Measurements from ENCODE around the gene GRIFIN.
A peak's percentile ranks its signal among the peaks of the same experiment; 100 is the strongest.

Gene GRIFIN

GRCh38 chr7:2476298-2476697, at the start of gene GRIFIN:
Gene GRIFIN (minus strand): TSS chr7:2476398. CDS start chr7:2476383, 15 bp downstream.
- DNase-seq: no peak

- DNase-seq: no peak
These were observed 48.8 kb upstream of the GRIFIN start for GRCh38 chr7:2524808-2525657.

GRCh38 chr7:2523941-2524807, 48.0 kb upstream of the GRIFIN start:
- no peak for DNase-seq

- DNase-seq: no peak
These were observed 47.3 kb upstream of the GRIFIN start for GRCh38 chr7:2523461-2523936.

GRCh38 chr7:2522780-2523433, 46.7 kb upstream of the GRIFIN start:
- DNase-seq: no peak

- DNase-seq: peak; percentile 77
These were observed 45.9 kb upstream of the GRIFIN start for GRCh38 chr7:2521952-2522591.

- DNase-seq: no peak
These were observed 45.1 kb upstream of the GRIFIN start for GRCh38 chr7:2521341-2521745.

- DNase-seq: no peak
These were observed 44.6 kb upstream of the GRIFIN start for GRCh38 chr7:2520761-2521290.

- DNase-seq: no peak
These were observed 44.0 kb upstream of the GRIFIN start for GRCh38 chr7:2520131-2520760.

GRCh38 chr7:2519119-2519930, 43.1 kb upstream of the GRIFIN start, which contains the start of gene LFNG:
Gene LFNG (plus strand): TSS chr7:2519774. CDS start chr7:2519862, 88 bp downstream.
- peak; percentile 89 for DNase-seq

- no peak for DNase-seq
These were observed 42.5 kb upstream of the GRIFIN start for GRCh38 chr7:2518737-2519118.

GRCh38 chr7:2517678-2518507, 41.7 kb upstream of the GRIFIN start:
- DNase-seq: no peak

GRCh38 chr7:2517026-2517425, 40.8 kb upstream of the GRIFIN start:
- no peak for DNase-seq

- no peak for DNase-seq
These were observed 40.0 kb upstream of the GRIFIN start for GRCh38 chr7:2516194-2516555.

- DNase-seq: no peak
These were observed 39.4 kb upstream of the GRIFIN start for GRCh38 chr7:2515424-2516193.

- DNase-seq: no peak
These were observed 38.5 kb upstream of the GRIFIN start for GRCh38 chr7:2514473-2515423.

GRCh38 chr7:2513702-2514101, 37.5 kb upstream of the GRIFIN start:
- DNase-seq: no peak

GRCh38 chr7:2512713-2513112, 36.5 kb upstream of the GRIFIN start:
- no peak for DNase-seq

Data from CD4-positive, alpha-beta T cell treated with Interferon gamma for 1 hour (primary cell).